Natural killer cell (primary cell): ENCODE measurements around the gene TRIM2. TPM values are rescaled to one million over a fixed set of nuclear protein-coding genes. Genes with fewer than 3 reads are reported as not detected.

Experiments used
- ATAC-seq, 3 donors: fragments of 150-1000 bp in 2 of 3; fragments of 200-7000 bp in 1 of 3; cut with Tn5 transposase; 1 replicate in 1 of 3; 2 replicates in 2 of 3; pipeline ENCODE4 v1.10.0; 2021; ENCODE audit warnings: mild to moderate bottlenecking in 2 of 3, moderate library complexity in 2 of 3
- DNase-seq, 2 donors: peaks; one replicate each; pipeline versions ENCODE4 v3.0.0 to v3.0.0-alpha.2; 2013 to 2021; ENCODE audit warnings: mixed read lengths in 1 of 2
- H3K27ac ChIP-seq: one replicate; pipeline ENCODE4 v1.5.1; 2013; ENCODE audit warnings: mild to moderate bottlenecking, low read length
- H3K27me3 ChIP-seq: one replicate; pipeline ENCODE4 v1.6.1; 2013; ENCODE audit warnings: low read length; ENCODE audit not compliant: control insufficient read depth, insufficient read depth
- H3K36me3 ChIP-seq: one replicate; pipeline ENCODE4 v1.6.1; 2013; ENCODE audit warnings: low read length; ENCODE audit not compliant: control insufficient read depth, insufficient read depth
- H3K4me1 ChIP-seq: one replicate; pipeline ENCODE4 v1.6.1; 2013; ENCODE audit warnings: low read length; ENCODE audit not compliant: control insufficient read depth, insufficient read depth
- H3K4me3 ChIP-seq: one replicate; pipeline ENCODE4 v1.5.1; 2013; ENCODE audit warnings: low read length
- H3K9me3 ChIP-seq: one replicate; pipeline ENCODE4 v1.6.1; 2013; ENCODE audit warnings: low read length; ENCODE audit not compliant: control insufficient read depth, insufficient read depth
- H3K27ac Mint-ChIP-seq, 2 donors: one replicate each; pipeline ENCODE4 v1.8.0; 2022; ENCODE audit warnings: mild to moderate bottlenecking in 2 of 2, mixed read lengths in 2 of 2, moderate library complexity in 1 of 2
- H3K27me3 Mint-ChIP-seq, 2 donors: one replicate each; pipeline ENCODE4 v1.8.0; 2022; ENCODE audit warnings: low read depth in 2 of 2, mixed read lengths in 2 of 2
- H3K36me3 Mint-ChIP-seq: one replicate; pipeline ENCODE4 v1.8.0; 2022; ENCODE audit warnings: mixed read lengths
- H3K4me1 Mint-ChIP-seq, 2 donors: one replicate each; pipeline ENCODE4 v1.8.0; 2022; ENCODE audit warnings: mixed read lengths in 2 of 2
- H3K4me3 Mint-ChIP-seq: one replicate; pipeline ENCODE4 v1.8.0; 2022; ENCODE audit warnings: mild to moderate bottlenecking, moderate library complexity, mixed read lengths
- H3K9me3 Mint-ChIP-seq, 2 donors: one replicate each; pipeline ENCODE4 v1.8.0; 2022; ENCODE audit warnings: mixed read lengths in 2 of 2
- WGBS: methylation state at CpG from one replicate; pipeline ENCODE4 v1.1.7; 2013; ENCODE audit warnings: missing lambda C conversion rate; ENCODE audit not compliant: insufficient coverage; 5-methylcytosine and 5-hydroxymethylcytosine counted together
- intact Hi-C: fragments of 100-400 bp; cut with micrococcal nuclease; formaldehyde crosslinking; loops from one replicate; pipeline ENCODE4 v1.14.2; 2022
- total RNA-seq, 4 donors: library from RNA; stranded (reverse); fragments of 120-200 nt in 1 of 4; gene quantifications; one replicate each; pipeline versions ENCODE4 v1.2.3 to v1.2.4, GENCODE V29; 2013 to 2022
- TF ChIP-seq, protein P1 (sequence below): fragments of 200-600 bp; IDR thresholded peaks from one replicate; pipeline ENCODE4 v1.8.0; 2022; ENCODE audit warnings: antibody characterized with exemption

Gene TRIM2
- total RNA-seq, 3 donors from 2014 or later (not counting 1 experiment from before 2014, with no cell fraction given) = 0.11 TPM; not detected in 2

DNA sequence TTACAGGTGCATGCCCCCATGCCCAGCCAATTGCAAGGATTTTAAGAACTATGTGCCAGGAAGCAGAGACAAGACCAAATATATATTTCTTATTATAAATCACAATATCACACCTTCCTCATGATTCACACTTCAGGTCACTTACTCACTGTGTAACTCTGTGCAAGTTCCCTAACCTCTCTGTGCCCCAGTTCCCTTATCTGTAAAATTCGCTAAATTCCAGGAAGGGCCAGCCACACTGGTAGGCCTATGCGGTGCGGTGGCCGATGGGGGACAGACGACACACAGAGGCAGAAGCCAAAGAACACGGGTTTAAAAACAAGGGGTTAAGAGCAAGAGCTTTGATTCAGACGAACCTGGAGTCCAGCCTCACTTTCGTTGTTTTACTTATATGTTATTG is 2.8 kb downstream of the TRIM2 start:
- WGBS = 73% methylated on average over 8 of the region's 8 CpGs
- Histone ChIP-seq H3K27me3 (no peaks in the 10 kb centered on the region), H3K27ac (no peak overlapping the region), H3K4me1 (peaks cover 9% of the 10 kb centered on the region), H3K36me3 (no peaks in the 10 kb centered on the region), H3K4me3 (no peak overlapping the region), H3K9me3 (no peaks in the 10 kb centered on the region)
- Mint-ChIP-seq H3K9me3 (no peaks in the 10 kb centered on the region), H3K27ac (no peak overlapping the region), H3K4me1 (peaks cover 0 to 13% of the 10 kb centered on the region in 2 donors), H3K4me3 (no peak overlapping the region), H3K36me3 (no peaks in the 10 kb centered on the region), H3K27me3 (peaks cover 8 to 14% of the 10 kb centered on the region in 2 donors)
- ATAC-seq (no peak), DNase-seq (no peak)
- TF ChIP-seq, protein P1, sequence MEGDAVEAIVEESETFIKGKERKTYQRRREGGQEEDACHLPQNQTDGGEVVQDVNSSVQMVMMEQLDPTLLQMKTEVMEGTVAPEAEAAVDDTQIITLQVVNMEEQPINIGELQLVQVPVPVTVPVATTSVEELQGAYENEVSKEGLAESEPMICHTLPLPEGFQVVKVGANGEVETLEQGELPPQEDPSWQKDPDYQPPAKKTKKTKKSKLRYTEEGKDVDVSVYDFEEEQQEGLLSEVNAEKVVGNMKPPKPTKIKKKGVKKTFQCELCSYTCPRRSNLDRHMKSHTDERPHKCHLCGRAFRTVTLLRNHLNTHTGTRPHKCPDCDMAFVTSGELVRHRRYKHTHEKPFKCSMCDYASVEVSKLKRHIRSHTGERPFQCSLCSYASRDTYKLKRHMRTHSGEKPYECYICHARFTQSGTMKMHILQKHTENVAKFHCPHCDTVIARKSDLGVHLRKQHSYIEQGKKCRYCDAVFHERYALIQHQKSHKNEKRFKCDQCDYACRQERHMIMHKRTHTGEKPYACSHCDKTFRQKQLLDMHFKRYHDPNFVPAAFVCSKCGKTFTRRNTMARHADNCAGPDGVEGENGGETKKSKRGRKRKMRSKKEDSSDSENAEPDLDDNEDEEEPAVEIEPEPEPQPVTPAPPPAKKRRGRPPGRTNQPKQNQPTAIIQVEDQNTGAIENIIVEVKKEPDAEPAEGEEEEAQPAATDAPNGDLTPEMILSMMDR = no peak
- intact Hi-C loops = no loop called here

DNA sequence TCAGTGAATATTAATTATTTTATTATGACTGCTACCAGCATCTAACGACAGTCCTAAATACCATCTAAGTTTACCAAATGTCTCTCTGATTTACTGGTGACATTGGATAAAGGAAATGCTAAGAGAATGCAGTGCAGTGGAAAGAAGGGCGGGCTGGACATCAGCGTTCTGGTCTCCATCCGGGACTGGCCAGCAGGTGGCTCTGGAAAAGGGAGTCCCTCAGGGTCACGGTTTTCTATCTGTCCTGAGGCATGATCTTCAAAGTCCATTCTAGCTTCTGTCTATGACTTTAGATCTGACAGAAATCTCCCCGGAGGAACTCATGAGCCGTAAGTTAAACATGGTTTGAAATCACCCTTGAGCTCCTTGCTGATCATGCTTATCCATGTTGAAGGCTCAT is 3.3 kb downstream of the TRIM2 start:
- Mint-ChIP-seq H3K36me3 (no peaks in the 10 kb centered on the region), H3K4me3 (no peak overlapping the region), H3K27me3 (peaks cover 8 to 14% of the 10 kb centered on the region in 2 donors), H3K4me1 (peaks cover 0 to 13% of the 10 kb centered on the region in 2 donors), H3K27ac (no peak overlapping the region), H3K9me3 (no peaks in the 10 kb centered on the region)
- H3K36me3 ChIP-seq = no peaks in the 10 kb centered on the region
- no peak overlapping the region for H3K4me3 ChIP-seq
- no peaks in the 10 kb centered on the region for H3K27me3 ChIP-seq
- ATAC-seq = no peak
- TF ChIP-seq, protein P1 = no peak
- peaks cover 9% of the 10 kb centered on the region for H3K4me1 ChIP-seq
- intact Hi-C loops = no loop called here
- H3K9me3 ChIP-seq = no peaks in the 10 kb centered on the region
- WGBS = 64% methylated on average over 7 of the region's 7 CpGs
- no peak overlapping the region for H3K27ac ChIP-seq
- no peak for DNase-seq

DNA sequence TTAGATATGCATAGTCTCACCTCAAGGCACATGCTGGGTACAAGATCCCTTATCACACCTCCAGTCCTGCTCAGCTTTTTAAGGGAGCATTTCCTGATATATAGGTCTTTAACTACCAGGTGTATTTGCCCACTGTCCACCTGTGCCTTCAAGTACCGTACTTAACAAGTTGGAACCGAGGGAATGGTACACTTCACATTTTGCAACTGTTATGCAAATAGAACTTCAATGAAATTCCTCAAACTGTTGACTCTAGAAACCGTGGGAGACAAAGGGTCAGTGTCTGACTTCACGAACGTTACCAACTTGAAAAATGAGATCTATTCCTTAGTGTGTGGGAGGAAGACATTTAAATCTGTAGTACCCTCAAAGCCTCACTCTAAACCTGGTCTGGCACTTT is 5.2 kb downstream of the TRIM2 start:
- Histone ChIP-seq H3K27me3 (no peaks in the 10 kb centered on the region), H3K27ac (no peak overlapping the region), H3K4me3 (no peak overlapping the region), H3K4me1 (peaks cover 9% of the 10 kb centered on the region), H3K9me3 (no peaks in the 10 kb centered on the region), H3K36me3 (no peaks in the 10 kb centered on the region)
- ATAC-seq = no peak
- peaks cover 0 to 8% of the 10 kb centered on the region in 2 donors for H3K4me1 Mint-ChIP-seq
- intact Hi-C loops = no loop called here
- peaks cover 4 to 8% of the 10 kb centered on the region in 2 donors for H3K27me3 Mint-ChIP-seq
- H3K27ac Mint-ChIP-seq = no peak overlapping the region
- WGBS = 82% methylated on average over 3 of the region's 5 CpGs
- TF ChIP-seq, protein P1 = no peak
- H3K4me3 Mint-ChIP-seq = no peak overlapping the region
- H3K36me3 Mint-ChIP-seq = no peaks in the 10 kb centered on the region
- no peaks in the 10 kb centered on the region for H3K9me3 Mint-ChIP-seq
- no peak for DNase-seq

DNA sequence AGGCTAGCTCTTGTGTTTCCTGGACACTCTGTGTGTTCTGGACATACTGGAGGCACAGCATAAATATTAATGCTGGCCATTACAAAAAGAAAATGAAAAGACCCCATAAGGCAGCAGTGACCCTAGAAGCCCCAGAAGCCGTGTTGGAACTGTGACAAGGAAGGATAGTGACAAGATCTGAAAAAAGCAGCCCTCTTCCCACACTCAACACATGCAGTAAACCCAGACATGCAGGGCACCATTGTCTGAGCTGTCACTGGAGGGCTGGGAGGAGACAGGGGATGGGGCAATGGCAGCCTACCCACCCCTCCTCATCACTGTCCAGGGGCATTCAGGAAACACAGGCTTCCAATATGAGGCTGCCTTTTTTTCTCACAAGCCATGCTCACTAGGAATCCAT is 6.5 kb downstream of the TRIM2 start:
- H3K4me3 ChIP-seq = no peak overlapping the region
- H3K9me3 ChIP-seq = no peaks in the 10 kb centered on the region
- WGBS = no CpG with 5 or more reads among the region's 1 CpG
- Mint-ChIP-seq H3K9me3 (no peaks in the 10 kb centered on the region), H3K4me1 (no peaks in the 10 kb centered on the region), H3K27me3 (peaks cover 0 to 7% of the 10 kb centered on the region in 2 donors), H3K27ac (no peak overlapping the region), H3K36me3 (no peaks in the 10 kb centered on the region), H3K4me3 (no peak overlapping the region)
- H3K36me3 ChIP-seq = no peaks in the 10 kb centered on the region
- no peak for DNase-seq
- H3K27me3 ChIP-seq = no peaks in the 10 kb centered on the region
- intact Hi-C loops = no loop called here
- H3K4me1 ChIP-seq = no peaks in the 10 kb centered on the region
- H3K27ac ChIP-seq = no peak overlapping the region
- ATAC-seq = no peak
- TF ChIP-seq, protein P1 = no peak
